HepG2 (cell line): ENCODE measurements around the gene DLG2. TPM values are rescaled to one million over a fixed set of nuclear protein-coding genes. Genes with fewer than 3 reads are reported as not detected.

Experiments
- CBX2 ChIP-seq, 2 experiments: fragments of 200-600 bp in 1 of 2; sonication (generic); formaldehyde crosslinking in 1 of 2; IDR thresholded peaks; 2 replicates each; pipeline versions ENCODE4 v1.7.0 to v1.8.1; 2018 to 2022; ENCODE audit warnings: low read depth in 2 of 2, low read length in 1 of 2, mild to moderate bottlenecking in 1 of 2, missing genetic modification reagents in 1 of 2
- ELF1 ChIP-seq: sonication (generic); formaldehyde crosslinking; IDR thresholded peaks from 2 replicates; pipeline ENCODE4 v1.4.0; 2020; ENCODE audit warnings: missing genetic modification reagents
- ELF4 ChIP-seq: sonication (generic); formaldehyde crosslinking; IDR thresholded peaks from 2 replicates; pipeline ENCODE4 v1.5.0; 2020; ENCODE audit warnings: missing genetic modification reagents, mild to moderate bottlenecking, moderate library complexity, borderline replicate concordance
- EP300 ChIP-seq, 3 experiments: sonication (generic) in 1 of 3; formaldehyde crosslinking in 1 of 3; IDR thresholded peaks; 2 replicates each; pipeline versions ENCODE4 v1.5.1 to v1.6.1; 2011 to 2020; ENCODE audit warnings: low read depth in 2 of 3, low read length in 2 of 3, borderline replicate concordance in 1 of 3, improper control_type of control experiment in 1 of 3, mild to moderate bottlenecking in 1 of 3, missing genetic modification reagents in 1 of 3, moderate library complexity in 1 of 3
- GABPA ChIP-seq, 2 experiments: IDR thresholded peaks; 2 replicates each; pipeline ENCODE4 v1.6.1; 2011 to 2016; ENCODE audit warnings: low read depth in 2 of 2, low read length in 1 of 2, missing biosample characterization in 1 of 2, missing genetic modification characterization in 1 of 2
- HDAC6 ChIP-seq: fragments of 200-600 bp; sonication (generic); IDR thresholded peaks from 2 replicates; pipeline ENCODE4 v1.7.0; 2017; ENCODE audit warnings: mild to moderate bottlenecking, antibody characterized with exemption, low read length, low read depth
- HNF1B ChIP-seq: sonication (generic); formaldehyde crosslinking; IDR thresholded peaks from 2 replicates; pipeline ENCODE4 v1.5.1; 2020; ENCODE audit warnings: mild to moderate bottlenecking, moderate library complexity, missing genetic modification reagents
- KLF11 ChIP-seq: IDR thresholded peaks from 2 replicates; pipeline ENCODE4 v1.6.1; 2016; ENCODE audit warnings: missing compliant biosample characterization
- KLF16 ChIP-seq, 2 experiments: sonication (generic) in 1 of 2; formaldehyde crosslinking in 1 of 2; IDR thresholded peaks; 2 replicates each; pipeline versions ENCODE4 v1.6.1 to v1.8.0; 2016 to 2023; ENCODE audit warnings: missing genetic modification reagents in 2 of 2, missing compliant biosample characterization in 1 of 2
- MAX ChIP-seq: IDR thresholded peaks from 2 replicates; pipeline ENCODE4 v1.6.1; 2012; ENCODE audit warnings: inconsistent platforms
- MXD3 ChIP-seq: IDR thresholded peaks from 2 replicates; pipeline ENCODE4 v1.6.1; 2016; ENCODE audit warnings: mild to moderate bottlenecking, missing biosample characterization, missing genetic modification reagents
- NFYC ChIP-seq: IDR thresholded peaks from 2 replicates; pipeline ENCODE4 v1.6.1; 2016; ENCODE audit warnings: missing genetic modification reagents, missing compliant biosample characterization
- POLR2A ChIP-seq, 2 experiments: IDR thresholded peaks; 2 replicates each; pipeline ENCODE4 v1.6.1; 2011; ENCODE audit warnings: low read depth in 2 of 2, low read length in 2 of 2, mild to moderate bottlenecking in 1 of 2, moderate library complexity in 1 of 2; ENCODE audit not compliant: insufficient read depth in 1 of 2
- RBM39 ChIP-seq: fragments of 200-400 bp; formaldehyde crosslinking; IDR thresholded peaks from one replicate; pipeline ENCODE4 v1.6.1; 2018; ENCODE audit warnings: antibody characterized with exemption, mild to moderate bottlenecking, low read depth, low read length; ENCODE audit not compliant: poor library complexity, severe bottlenecking
- SALL2 ChIP-seq: sonication (generic); formaldehyde crosslinking; IDR thresholded peaks from 2 replicates; pipeline ENCODE4 v1.8.1; 2023; ENCODE audit warnings: mild to moderate bottlenecking, missing genetic modification reagents, inconsistent platforms
- SIN3A ChIP-seq: IDR thresholded peaks from 2 replicates; pipeline ENCODE4 v1.6.1; 2011; ENCODE audit warnings: low read depth, mild to moderate bottlenecking, control low read depth, low read length, borderline replicate concordance
- SOX5 ChIP-seq: IDR thresholded peaks from 2 replicates; pipeline ENCODE4 v1.6.1; 2016; ENCODE audit warnings: borderline replicate concordance
- ZBTB20 ChIP-seq: sonication (generic); formaldehyde crosslinking; IDR thresholded peaks from 2 replicates; pipeline ENCODE4 v1.8.1; 2023; ENCODE audit warnings: missing genetic modification reagents, low read depth, mild to moderate bottlenecking, borderline replicate concordance
- ZNF12 ChIP-seq: sonication (generic); formaldehyde crosslinking; IDR thresholded peaks from 2 replicates; pipeline ENCODE4 v1.5.0; 2020; ENCODE audit warnings: missing genetic modification reagents
- ZNF317 ChIP-seq: sonication (generic); formaldehyde crosslinking; IDR thresholded peaks from 2 replicates; pipeline ENCODE4 v1.5.0; 2020; ENCODE audit warnings: mild to moderate bottlenecking, missing genetic modification reagents
- ZNF33B ChIP-seq: sonication (generic); formaldehyde crosslinking; IDR thresholded peaks from 2 replicates; pipeline ENCODE4 v1.5.1; 2020; ENCODE audit warnings: mild to moderate bottlenecking, missing genetic modification reagents
- ZNF350 ChIP-seq: sonication (generic); formaldehyde crosslinking; IDR thresholded peaks from 2 replicates; pipeline ENCODE4 v1.4.0; 2020; ENCODE audit warnings: mild to moderate bottlenecking, low read depth, missing genetic modification reagents, borderline replicate concordance
- ZNF451 ChIP-seq: sonication (generic); formaldehyde crosslinking; IDR thresholded peaks from 2 replicates; pipeline ENCODE4 v1.5.0; 2020; ENCODE audit warnings: mild to moderate bottlenecking, missing genetic modification reagents
- ZNF563 ChIP-seq: sonication (generic); formaldehyde crosslinking; IDR thresholded peaks from 2 replicates; pipeline ENCODE4 v1.8.0; 2022; ENCODE audit warnings: mild to moderate bottlenecking, moderate library complexity, missing genetic modification reagents
- ZNF605 ChIP-seq: sonication (generic); formaldehyde crosslinking; IDR thresholded peaks from 2 replicates; pipeline ENCODE4 v1.8.0; 2022; ENCODE audit warnings: mild to moderate bottlenecking, missing genetic modification reagents
- ZNF747 ChIP-seq: sonication (generic); formaldehyde crosslinking; IDR thresholded peaks from 2 replicates; pipeline ENCODE4 v1.8.1; 2023; ENCODE audit warnings: missing genetic modification reagents, mild to moderate bottlenecking, borderline replicate concordance
- ZNF891 ChIP-seq: sonication (generic); formaldehyde crosslinking; IDR thresholded peaks from 2 replicates; pipeline ENCODE4 v1.5.0; 2020; ENCODE audit warnings: mild to moderate bottlenecking, missing genetic modification reagents
- polyA plus RNA-seq, 8 experiments: library from polyadenylated mRNA; depleted of rRNA in 3 of 8; stranded (reverse) in 7 of 8; unstranded in 1 of 8; fragments of >200 nt; fragmentation: Illumina TruSeq in 4 of 8; extraction: Trizol in 4 of 8; gene quantifications; 2 replicates each; pipeline versions ENCODE4 v1.2.1 to v1.2.3, GENCODE V29; 2011 to 2016; ENCODE audit warnings: low read depth in 4 of 8, missing spikeins in 1 of 8, mixed read lengths in 1 of 8; ENCODE audit not compliant: insufficient read depth in 1 of 8
- total RNA-seq, 5 experiments: library from RNA; depleted of rRNA; stranded (reverse); fragments of >200 nt; fragmentation: Illumina TruSeq; extraction: Trizol; gene quantifications; 2 replicates each; pipeline ENCODE4 v1.2.3, GENCODE V29; 2016; ENCODE audit warnings: low read depth in 1 of 5

The DLG2 gene
- total and polyA plus RNA-seq, 2 of the 13 experiments (the other 11 are each of a cell fraction or from before 2014, with no cell fraction given), result 0.46 to 1.0 TPM

- TF ChIP-seq ZNF451 (CRISPR knock-in tag) (peak; percentile 34; the same call in 1 of the 2 replicates), NFYC (CRISPR knock-in tag) (peak; percentile 86), ZNF12 (peak; percentile 66), ELF1 (CRISPR knock-in tag) (peak; percentile 80), EP300 (IDR thresholded peaks at IDR 0.05; ENCODE audit: low read depth in 2 of 2, low read length in 2 of 2) (peak in 1 of 2 experiments; percentile 7; a peak in 1 of 4 replicates), EP300 (CRISPR knock-in tag; IDR thresholded peaks at IDR 0.05; ENCODE audit: borderline replicate concordance) (no peak; the same call in 1 of the 2 replicates), HNF1B (CRISPR knock-in tag) (peak; percentile 83; the same call in 1 of the 2 replicates), CBX2 (IDR thresholded peaks at IDR 0.05; ENCODE audit: low read depth, low read length) (no peak), CBX2 (CRISPR knock-in tag; IDR thresholded peaks at IDR 0.05; ENCODE audit: low read depth) (no peak), ZNF33B (0 out of 2 replicates have a peak, but pooled peaks have one; percentile 61), ZBTB20 (0 out of 2 replicates have a peak, but pooled peaks have one; percentile 50), ZNF891 (CRISPR knock-in tag) (peak; percentile 75; the same call in 1 of the 2 replicates), SOX5 (CRISPR knock-in tag) (peak; percentile 18; the same call in 1 of the 2 replicates), MAX (peak; percentile 73), MXD3 (CRISPR knock-in tag) (peak; percentile 60; the same call in 1 of the 2 replicates), GABPA (IDR thresholded peaks at IDR 0.05; ENCODE audit: low read depth, low read length) (peak; percentile 69), GABPA (CRISPR knock-in tag; IDR thresholded peaks at IDR 0.05; ENCODE audit: low read depth) (peak; percentile 90), POLR2A (IDR thresholded peaks at IDR 0.05; ENCODE audit: insufficient read depth in 1 of 2, low read depth in 2 of 2, low read length in 2 of 2) (peak; percentile 90), KLF11 (CRISPR knock-in tag) (peak; percentile 81; the same call in 1 of the 2 replicates), HDAC6 (no peak), ZNF317 (CRISPR knock-in tag) (no peak), ZNF563 (CRISPR knock-in tag) (peak; percentile 81), SALL2 (peak; percentile 50; the same call in 1 of the 2 replicates), ZNF605 (CRISPR knock-in tag) (peak; percentile 91), ZNF350 (CRISPR knock-in tag) (peak; percentile 86; the same call in 1 of the 2 replicates), SIN3A (peak; percentile 59; the same call in 1 of the 2 replicates), KLF16 (CRISPR knock-in tag; IDR thresholded peaks at IDR 0.05) (peak in 1 of 2 experiments; percentile 40; a peak in 1 of 4 replicates), ELF4 (CRISPR knock-in tag) (peak; percentile 79; the same call in 1 of the 2 replicates), ZNF747 (CRISPR knock-in tag) (peak; percentile 87; the same call in 1 of the 2 replicates), RBM39 (peak; percentile 67)
Measured at GRCh38 chr11:85647604-85648299, 20.6 kb upstream of the DLG2 start, which contains the start of gene TMEM126A (continued).
